GM12878 (cell line): Measurements from ENCODE around the gene SHROOM3. TPM values are rescaled to one million over a fixed set of nuclear protein-coding genes. Genes with fewer than 3 reads are reported as not detected.
A peak's percentile ranks its signal among the peaks of the same experiment; 100 is the strongest.

ENCODE experiments used
- BCL11A ChIP-seq: IDR thresholded peaks from 2 replicates; pipeline ENCODE4 v1.6.1; 2011; ENCODE audit warnings: low read depth, low read length
- BMI1 ChIP-seq: fragments of 450-650 bp; IDR thresholded peaks from 2 replicates; pipeline ENCODE4 v1.6.1; 2016; ENCODE audit warnings: mild to moderate bottlenecking, moderate library complexity, borderline replicate concordance
- CBX5 ChIP-seq: sonication (generic); IDR thresholded peaks from 2 replicates; pipeline ENCODE4 v1.6.1; 2016; ENCODE audit warnings: low read depth, moderate library complexity, mild to moderate bottlenecking, inconsistent platforms
- CEBPB ChIP-seq, 2 experiments: fragments of 150-350 bp in 1 of 2; IDR thresholded peaks; 2 replicates each; pipeline ENCODE4 v1.6.1; 2012 to 2014; ENCODE audit warnings: low read depth in 2 of 2, low read length in 2 of 2, borderline replicate concordance in 1 of 2, inconsistent platforms in 1 of 2
- DPF2 ChIP-seq: fragments of 450-650 bp; IDR thresholded peaks from 2 replicates; pipeline ENCODE4 v1.6.1; 2017; ENCODE audit warnings: mild to moderate bottlenecking
- EED ChIP-seq: sonication (generic); IDR thresholded peaks from 2 replicates; pipeline ENCODE4 v1.6.1; 2016; ENCODE audit warnings: antibody characterized with exemption, low read depth
- EP300 ChIP-seq, 2 experiments: fragments of 150-350 bp in 1 of 2; IDR thresholded peaks; 2 replicates each; pipeline ENCODE4 v1.6.1; 2011 to 2012; ENCODE audit warnings: low read depth in 2 of 2, low read length in 2 of 2, borderline replicate concordance in 1 of 2, improper control_type of control experiment in 1 of 2, inconsistent platforms in 1 of 2; ENCODE audit not compliant: control insufficient read depth in 1 of 2
- ETV6 ChIP-seq, 2 experiments: fragments of 450-650 bp in 1 of 2; IDR thresholded peaks in 1 of 2; conservative IDR thresholded peaks in 1 of 2; 2 replicates each; pipeline ENCODE4 v1.6.1; 2014; ENCODE audit warnings: antibody characterized with exemption in 1 of 2, borderline replicate concordance in 1 of 2, low read depth in 1 of 2, mild to moderate bottlenecking in 1 of 2, moderate library complexity in 1 of 2
- HDAC2 ChIP-seq: fragments of 200-600 bp; sonication (generic); IDR thresholded peaks from 2 replicates; pipeline ENCODE4 v1.6.1; 2017
- HDAC6 ChIP-seq: fragments of 200-600 bp; sonication (generic); IDR thresholded peaks from one replicate; pipeline ENCODE4 v1.8.0; 2017; ENCODE audit warnings: antibody characterized with exemption; ENCODE audit not compliant: unreplicated experiment
- JUNB ChIP-seq: IDR thresholded peaks from 2 replicates; pipeline ENCODE4 v1.6.1; 2016; ENCODE audit warnings: antibody characterized with exemption, mild to moderate bottlenecking
- MTA2 ChIP-seq: fragments of 450-650 bp; IDR thresholded peaks from 2 replicates; pipeline ENCODE4 v1.6.1; 2016; ENCODE audit warnings: low read depth, mild to moderate bottlenecking, moderate library complexity
- NR2C1 ChIP-seq: fragments of 450-650 bp; IDR thresholded peaks from 2 replicates; pipeline ENCODE4 v1.6.1; 2017; ENCODE audit warnings: antibody characterized with exemption, mild to moderate bottlenecking, moderate library complexity
- PML ChIP-seq: IDR thresholded peaks from 2 replicates; pipeline ENCODE4 v1.6.1; 2012; ENCODE audit warnings: low read length, inconsistent platforms
- RUNX3 ChIP-seq: IDR thresholded peaks from 2 replicates; pipeline ENCODE4 v1.6.1; 2012; ENCODE audit warnings: low read length, inconsistent platforms
- SPI1 ChIP-seq: IDR thresholded peaks from 2 replicates; pipeline ENCODE4 v1.6.1; 2011; ENCODE audit warnings: low read depth, mild to moderate bottlenecking, low read length, moderate library complexity, borderline replicate concordance; ENCODE audit not compliant: insufficient read depth
- SREBF1 ChIP-seq: IDR thresholded peaks from 2 replicates; pipeline ENCODE4 v1.6.1; 2012; ENCODE audit warnings: mild to moderate bottlenecking, low read length
- TCF12 ChIP-seq: IDR thresholded peaks from 2 replicates; pipeline ENCODE4 v1.6.1; 2011; ENCODE audit warnings: low read depth, mild to moderate bottlenecking, low read length
- TCF7 ChIP-seq: IDR thresholded peaks from 2 replicates; pipeline ENCODE4 v1.6.1; 2014; ENCODE audit warnings: antibody characterized with exemption, borderline replicate concordance
- WRNIP1 ChIP-seq: IDR thresholded peaks from 2 replicates; pipeline ENCODE4 v1.6.1; 2011; ENCODE audit warnings: low read depth, low read length, improper control_type of control experiment, borderline replicate concordance
- ZNF24 ChIP-seq: fragments of 450-650 bp; IDR thresholded peaks from 2 replicates; pipeline ENCODE4 v1.6.1; 2017; ENCODE audit warnings: antibody characterized with exemption, mild to moderate bottlenecking
- ZNF622 ChIP-seq: fragments of 450-650 bp; IDR thresholded peaks from 2 replicates; pipeline ENCODE4 v1.6.1; 2017; ENCODE audit warnings: mild to moderate bottlenecking, inconsistent platforms
- polyA plus RNA-seq, 11 experiments: library from polyadenylated mRNA; depleted of rRNA in 4 of 11; unstranded in 6 of 11; stranded (reverse) in 5 of 11; fragments of >200 nt; fragmentation: Nextera tagmentation in 4 of 11; fragmentation: Illumina TruSeq in 1 of 11; extraction: Ambion mirVana in 4 of 11; extraction: Trizol in 1 of 11; gene quantifications; 1 replicate in 1 of 11; 2 replicates in 10 of 11; pipeline versions ENCODE4 v1.2.1 to v1.2.3, GENCODE V29; 2011 to 2016; ENCODE audit warnings: inconsistent platforms in 2 of 11, missing spikeins in 2 of 11, low read depth in 1 of 11
- total RNA-seq, 4 experiments: library from RNA; depleted of rRNA in 3 of 4; stranded (reverse); fragments of >200 nt in 3 of 4; fragmentation: Illumina TruSeq in 1 of 4; extraction: Trizol in 1 of 4; gene quantifications; 2 replicates each; pipeline versions ENCODE4 v1.2.1 to v1.2.3, GENCODE V29; 2013 to 2021
- TF ChIP-seq, protein P1 (sequence below): fragments of 450-650 bp; IDR thresholded peaks from 2 replicates; pipeline ENCODE4 v1.6.1; 2017; ENCODE audit warnings: mild to moderate bottlenecking, low read depth, inconsistent platforms; ENCODE audit not compliant: poor library complexity, severe bottlenecking
- TF ChIP-seq, protein P2 (sequence below): IDR thresholded peaks from 2 replicates; pipeline ENCODE4 v1.6.1; 2012; ENCODE audit warnings: low read depth, low read length, improper control_type of control experiment

The SHROOM3 gene
- total and polyA plus RNA-seq, 10 of the 15 experiments (the other 5 are each of a cell fraction or from before 2014, with no cell fraction given) = under 0.01 to 0.29 (median 0.08) TPM; not detected in 1

DNA sequence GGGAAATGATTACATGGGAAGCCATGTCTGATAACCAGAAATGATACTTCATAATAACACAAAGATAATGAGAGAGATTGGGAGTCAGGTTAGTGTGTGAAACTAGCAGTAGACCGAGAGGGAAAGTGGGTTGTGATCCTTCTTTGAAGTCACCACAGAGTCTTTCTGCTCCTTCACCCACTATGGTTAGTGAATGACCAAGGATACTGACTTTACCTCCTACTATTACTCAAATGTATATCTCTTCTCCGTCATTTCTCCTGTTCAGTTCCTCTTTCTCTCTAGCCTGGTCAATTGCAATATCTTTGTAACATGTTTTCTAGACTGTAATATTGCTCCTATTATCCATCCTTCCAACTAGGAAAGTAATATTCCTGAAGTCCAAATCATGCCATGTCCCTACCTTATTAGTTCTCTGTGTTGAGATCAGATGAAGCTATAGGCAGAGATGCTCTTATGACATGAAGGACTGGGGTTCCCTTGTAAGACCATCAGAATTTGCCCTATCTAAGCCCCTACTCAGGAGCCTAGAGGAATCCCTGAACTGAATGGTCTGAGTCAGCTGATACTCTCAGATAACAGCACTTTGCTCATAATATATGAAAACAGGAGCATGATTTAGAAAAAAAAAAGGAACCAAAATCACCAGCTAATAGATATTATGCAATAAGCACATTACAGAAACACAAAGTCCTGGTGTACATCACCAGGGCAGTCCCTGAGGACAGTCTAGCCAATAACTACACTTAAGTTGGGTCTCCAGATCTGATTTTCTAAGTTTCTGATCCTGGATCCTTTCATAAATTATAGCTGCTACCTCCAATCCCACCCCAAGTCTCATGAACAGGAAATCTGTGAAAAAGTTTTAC lies 81.2 kb downstream of the SHROOM3 start (continued):
- TF ChIP-seq, protein P1, sequence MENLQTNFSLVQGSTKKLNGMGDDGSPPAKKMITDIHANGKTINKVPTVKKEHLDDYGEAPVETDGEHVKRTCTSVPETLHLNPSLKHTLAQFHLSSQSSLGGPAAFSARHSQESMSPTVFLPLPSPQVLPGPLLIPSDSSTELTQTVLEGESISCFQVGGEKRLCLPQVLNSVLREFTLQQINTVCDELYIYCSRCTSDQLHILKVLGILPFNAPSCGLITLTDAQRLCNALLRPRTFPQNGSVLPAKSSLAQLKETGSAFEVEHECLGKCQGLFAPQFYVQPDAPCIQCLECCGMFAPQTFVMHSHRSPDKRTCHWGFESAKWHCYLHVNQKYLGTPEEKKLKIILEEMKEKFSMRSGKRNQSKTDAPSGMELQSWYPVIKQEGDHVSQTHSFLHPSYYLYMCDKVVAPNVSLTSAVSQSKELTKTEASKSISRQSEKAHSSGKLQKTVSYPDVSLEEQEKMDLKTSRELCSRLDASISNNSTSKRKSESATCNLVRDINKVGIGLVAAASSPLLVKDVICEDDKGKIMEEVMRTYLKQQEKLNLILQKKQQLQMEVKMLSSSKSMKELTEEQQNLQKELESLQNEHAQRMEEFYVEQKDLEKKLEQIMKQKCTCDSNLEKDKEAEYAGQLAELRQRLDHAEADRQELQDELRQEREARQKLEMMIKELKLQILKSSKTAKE = no peak
- TF ChIP-seq CBX5 = 0 out of 2 replicates have a peak, but pooled peaks have one; percentile 40
- TF ChIP-seq WRNIP1 = no peak
- TF ChIP-seq RUNX3 = peak; percentile 99
- TF ChIP-seq ETV6 (conservative IDR thresholded peaks at IDR 0.05 in 1 of 2, IDR thresholded peaks at IDR 0.05 in 1 of 2; ENCODE audit: borderline replicate concordance in 1 of 2, low read depth in 1 of 2) = peak in 1 of 2 experiments; percentile 51; a peak in 1 of 4 replicates
- no peak for TF ChIP-seq ZNF622
- TF ChIP-seq PML = 0 out of 2 replicates have a peak, but pooled peaks have one; percentile 58
- TF ChIP-seq BMI1 = no peak
- no peak for TF ChIP-seq NR2C1
- TF ChIP-seq HDAC2 = no peak
- peak; percentile 96 for TF ChIP-seq SPI1
- no peak for TF ChIP-seq HDAC6
- 0 out of 4 replicates have a peak, but pooled peaks of 1 of the 2 experiments have one; percentile 40 for TF ChIP-seq CEBPB (IDR thresholded peaks at IDR 0.05; ENCODE audit: borderline replicate concordance in 1 of 2, low read depth in 2 of 2, low read length in 2 of 2)
- no peak for TF ChIP-seq ZNF24
- TF ChIP-seq, protein P2, sequence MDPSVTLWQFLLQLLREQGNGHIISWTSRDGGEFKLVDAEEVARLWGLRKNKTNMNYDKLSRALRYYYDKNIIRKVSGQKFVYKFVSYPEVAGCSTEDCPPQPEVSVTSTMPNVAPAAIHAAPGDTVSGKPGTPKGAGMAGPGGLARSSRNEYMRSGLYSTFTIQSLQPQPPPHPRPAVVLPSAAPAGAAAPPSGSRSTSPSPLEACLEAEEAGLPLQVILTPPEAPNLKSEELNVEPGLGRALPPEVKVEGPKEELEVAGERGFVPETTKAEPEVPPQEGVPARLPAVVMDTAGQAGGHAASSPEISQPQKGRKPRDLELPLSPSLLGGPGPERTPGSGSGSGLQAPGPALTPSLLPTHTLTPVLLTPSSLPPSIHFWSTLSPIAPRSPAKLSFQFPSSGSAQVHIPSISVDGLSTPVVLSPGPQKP = no peak
- peak; percentile 45; the same call in 1 of the 2 replicates for TF ChIP-seq DPF2
- no peak for TF ChIP-seq SREBF1
- peak in 1 of 2 experiments; percentile 53; a peak in 1 of 4 replicates for TF ChIP-seq EP300 (IDR thresholded peaks at IDR 0.05; ENCODE audit: borderline replicate concordance in 1 of 2, control insufficient read depth in 1 of 2, low read depth in 2 of 2, low read length in 2 of 2)
- peak; percentile 67 for TF ChIP-seq MTA2
- peak; percentile 93 for TF ChIP-seq JUNB
- peak; percentile 93 for TF ChIP-seq TCF7
- TF ChIP-seq EED = peak; percentile 69; the same call in 1 of the 2 replicates
- TF ChIP-seq BCL11A = peak; percentile 97
- TF ChIP-seq TCF12 = 0 out of 2 replicates have a peak, but pooled peaks have one; percentile 38
